WTC11 (cell line): ENCODE results near the gene HAND2. TPM values are rescaled to one million over a fixed set of nuclear protein-coding genes. Genes with fewer than 3 reads are reported as not detected.

Experiments used
- ATAC-seq: fragments of 200-7000 bp; cut with Tn5 transposase; 2 replicates; pipeline ENCODE4 v1.10.0; 2021; ENCODE audit warnings: mild to moderate bottlenecking, moderate library complexity
- CTCF ChIA-PET: fragments of 300-600 bp; sonication (Branson Sonifier 250); formaldehyde crosslinking; loops from one replicate; lab custom pipeline; 2021; ENCODE audit warnings: antibody characterized with exemption; lab: Charles Lee
- POLR2A ChIA-PET: fragments of 350-600 bp; sonication (Branson Sonifier 250); formaldehyde crosslinking; loops from one replicate; lab custom pipeline; 2021; ENCODE audit warnings: antibody characterized with exemption; lab: Charles Lee
- DNase-seq: peaks from one replicate; pipeline ENCODE4 v3.0.0; 2021; ENCODE audit warnings: low spot score
- H3K27ac Mint-ChIP-seq: 2 replicates; pipeline ENCODE4 v1.8.0; 2021; ENCODE audit warnings: mixed read lengths
- H3K27me3 Mint-ChIP-seq: 2 replicates; pipeline ENCODE4 v1.8.0; 2021; ENCODE audit warnings: low read depth, mild to moderate bottlenecking, moderate library complexity, mixed read lengths
- H3K36me3 Mint-ChIP-seq: 2 replicates; pipeline ENCODE4 v1.8.0; 2021; ENCODE audit warnings: mixed read lengths
- H3K4me1 Mint-ChIP-seq: 2 replicates; pipeline ENCODE4 v1.8.0; 2022; ENCODE audit warnings: mixed read lengths
- H3K4me3 Mint-ChIP-seq: 2 replicates; pipeline ENCODE4 v1.8.0; 2021; ENCODE audit warnings: mild to moderate bottlenecking, moderate library complexity, mixed read lengths
- H3K9me3 Mint-ChIP-seq: 2 replicates; pipeline ENCODE4 v1.8.0; 2021; ENCODE audit warnings: mixed read lengths
- AFF4 ChIP-seq: sonication (generic); formaldehyde crosslinking; IDR thresholded peaks from 2 replicates; pipeline ENCODE4 v1.8.1; 2023; ENCODE audit warnings: mild to moderate bottlenecking, missing genetic modification reagents, borderline replicate concordance
- CBFB ChIP-seq: sonication (generic); formaldehyde crosslinking; IDR thresholded peaks from 2 replicates; pipeline ENCODE4 v1.8.1; 2022; ENCODE audit warnings: mild to moderate bottlenecking, low read depth, missing genetic modification reagents
- CDX4 ChIP-seq: fragments of 250-450 bp; sonication (Bioruptor Pico); IDR thresholded peaks from 2 replicates; pipeline ENCODE4 v1.9.0; 2021; ENCODE audit warnings: moderate library complexity, mild to moderate bottlenecking, inconsistent platforms, borderline replicate concordance
- CTCF ChIP-seq: fragments of 200-600 bp; IDR thresholded peaks from 2 replicates; pipeline ENCODE4 v1.8.0; 2022; ENCODE audit warnings: antibody characterized with exemption
- E2F1 ChIP-seq: sonication (generic); formaldehyde crosslinking; IDR thresholded peaks from 2 replicates; pipeline ENCODE4 v1.8.0; 2022; ENCODE audit warnings: mild to moderate bottlenecking, missing genetic modification reagents
- ESRRA ChIP-seq: sonication (generic); formaldehyde crosslinking; IDR thresholded peaks from 2 replicates; pipeline ENCODE4 v1.8.1; 2022; ENCODE audit warnings: mild to moderate bottlenecking, missing genetic modification reagents, borderline replicate concordance
- HMGA2 ChIP-seq: fragments of 250-450 bp; sonication (Bioruptor Pico); IDR thresholded peaks from 2 replicates; pipeline ENCODE4 v1.4.0; 2021; ENCODE audit warnings: mild to moderate bottlenecking, moderate library complexity
- IRF1 ChIP-seq: sonication (generic); formaldehyde crosslinking; IDR thresholded peaks from 2 replicates; pipeline ENCODE4 v1.8.0; 2023; ENCODE audit warnings: missing genetic modification reagents
- MAX ChIP-seq: sonication (generic); formaldehyde crosslinking; IDR thresholded peaks from 2 replicates; pipeline ENCODE4 v1.8.0; 2022; ENCODE audit warnings: mild to moderate bottlenecking, missing genetic modification reagents
- ZNF138 ChIP-seq: sonication (generic); formaldehyde crosslinking; conservative IDR thresholded peaks from 2 replicates; pipeline ENCODE4 v1.8.1; 2022; ENCODE audit warnings: mild to moderate bottlenecking, moderate library complexity, missing genetic modification reagents
- ZNF232 ChIP-seq: sonication (generic); formaldehyde crosslinking; IDR thresholded peaks from 2 replicates; pipeline ENCODE4 v1.8.0; 2022; ENCODE audit warnings: mild to moderate bottlenecking, missing genetic modification reagents
- ZNF512 ChIP-seq: sonication (generic); formaldehyde crosslinking; IDR thresholded peaks from 2 replicates; pipeline ENCODE4 v1.8.1; 2022; ENCODE audit warnings: missing genetic modification reagents, borderline replicate concordance
- total RNA-seq: library from RNA; stranded (reverse); gene quantifications from 3 replicates; pipeline ENCODE4 v1.2.3, GENCODE V29; 2021
- TF ChIP-seq, protein P1 (sequence below): sonication (generic); formaldehyde crosslinking; conservative IDR thresholded peaks from 2 replicates; pipeline ENCODE4 v1.8.1; 2023; ENCODE audit warnings: mild to moderate bottlenecking, low read depth, missing genetic modification reagents, moderate library complexity
- TF ChIP-seq, protein P2 (sequence below): fragments of 250-450 bp; sonication (Bioruptor Pico); IDR thresholded peaks from 2 replicates; pipeline ENCODE4 v1.9.0; 2021; ENCODE audit warnings: mild to moderate bottlenecking, borderline replicate concordance

Gene HAND2
- total RNA-seq, 1 experiment from 2014 or later, result 0.13 TPM

GRCh38 chr4:173504181-173504503, 25.9 kb downstream of the HAND2 start (continued):
- TF ChIP-seq, protein P1, sequence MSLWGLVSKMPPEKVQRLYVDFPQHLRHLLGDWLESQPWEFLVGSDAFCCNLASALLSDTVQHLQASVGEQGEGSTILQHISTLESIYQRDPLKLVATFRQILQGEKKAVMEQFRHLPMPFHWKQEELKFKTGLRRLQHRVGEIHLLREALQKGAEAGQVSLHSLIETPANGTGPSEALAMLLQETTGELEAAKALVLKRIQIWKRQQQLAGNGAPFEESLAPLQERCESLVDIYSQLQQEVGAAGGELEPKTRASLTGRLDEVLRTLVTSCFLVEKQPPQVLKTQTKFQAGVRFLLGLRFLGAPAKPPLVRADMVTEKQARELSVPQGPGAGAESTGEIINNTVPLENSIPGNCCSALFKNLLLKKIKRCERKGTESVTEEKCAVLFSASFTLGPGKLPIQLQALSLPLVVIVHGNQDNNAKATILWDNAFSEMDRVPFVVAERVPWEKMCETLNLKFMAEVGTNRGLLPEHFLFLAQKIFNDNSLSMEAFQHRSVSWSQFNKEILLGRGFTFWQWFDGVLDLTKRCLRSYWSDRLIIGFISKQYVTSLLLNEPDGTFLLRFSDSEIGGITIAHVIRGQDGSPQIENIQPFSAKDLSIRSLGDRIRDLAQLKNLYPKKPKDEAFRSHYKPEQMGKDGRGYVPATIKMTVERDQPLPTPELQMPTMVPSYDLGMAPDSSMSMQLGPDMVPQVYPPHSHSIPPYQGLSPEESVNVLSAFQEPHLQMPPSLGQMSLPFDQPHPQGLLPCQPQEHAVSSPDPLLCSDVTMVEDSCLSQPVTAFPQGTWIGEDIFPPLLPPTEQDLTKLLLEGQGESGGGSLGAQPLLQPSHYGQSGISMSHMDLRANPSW, result no peak

DNA sequence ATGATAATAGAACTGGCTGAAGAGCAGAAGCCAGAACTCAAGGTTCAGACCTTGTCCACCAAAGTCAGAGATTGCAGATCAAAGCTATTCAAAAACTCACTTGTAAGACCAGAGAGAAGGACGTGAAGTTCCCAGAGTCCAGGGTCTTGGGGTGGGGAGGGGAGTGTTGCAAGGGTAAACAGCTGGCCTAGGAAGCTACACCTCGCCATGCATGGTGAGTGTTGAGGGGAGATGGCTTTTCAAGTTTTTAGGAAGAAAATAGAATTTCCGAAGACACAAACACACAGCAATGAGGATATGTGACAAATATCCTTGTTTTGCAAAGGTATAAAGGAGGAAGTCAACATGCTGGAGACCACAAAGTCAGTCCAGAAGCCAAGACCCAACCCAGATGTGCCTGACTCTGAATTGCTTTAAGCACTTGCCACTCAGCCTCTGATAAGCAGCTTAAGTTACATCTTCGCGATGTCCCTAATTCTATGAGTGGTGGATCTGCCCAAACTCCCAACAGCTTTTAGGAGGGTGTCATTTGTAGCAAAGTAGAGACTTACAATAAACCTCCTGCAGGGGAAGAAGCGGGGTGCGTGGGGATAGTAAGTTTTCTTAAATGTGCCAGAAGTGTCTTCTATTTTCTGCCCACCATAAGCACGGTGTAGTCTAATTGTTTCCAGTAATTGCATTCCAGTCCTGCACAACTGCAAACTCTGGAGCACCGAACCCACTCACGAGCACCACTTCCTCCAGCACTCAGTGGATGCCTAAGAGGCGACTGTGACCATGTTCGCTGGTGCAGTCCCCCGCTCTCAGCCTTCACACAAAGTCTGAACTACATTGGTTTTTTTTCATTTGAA, 26.5 kb downstream of the HAND2 start:
- DNase-seq, result no peak
- no peak for TF ChIP-seq AFF4 (CRISPR knock-in tag)
- TF ChIP-seq HMGA2 (CRISPR knock-in tag), result no peak
- no peak for TF ChIP-seq CTCF
- no peak for TF ChIP-seq ZNF512
- no peak for TF ChIP-seq IRF1 (CRISPR knock-in tag)
- no peak for TF ChIP-seq CDX4 (CRISPR knock-in tag)
- no peak for TF ChIP-seq E2F1
- TF ChIP-seq, protein P2, sequence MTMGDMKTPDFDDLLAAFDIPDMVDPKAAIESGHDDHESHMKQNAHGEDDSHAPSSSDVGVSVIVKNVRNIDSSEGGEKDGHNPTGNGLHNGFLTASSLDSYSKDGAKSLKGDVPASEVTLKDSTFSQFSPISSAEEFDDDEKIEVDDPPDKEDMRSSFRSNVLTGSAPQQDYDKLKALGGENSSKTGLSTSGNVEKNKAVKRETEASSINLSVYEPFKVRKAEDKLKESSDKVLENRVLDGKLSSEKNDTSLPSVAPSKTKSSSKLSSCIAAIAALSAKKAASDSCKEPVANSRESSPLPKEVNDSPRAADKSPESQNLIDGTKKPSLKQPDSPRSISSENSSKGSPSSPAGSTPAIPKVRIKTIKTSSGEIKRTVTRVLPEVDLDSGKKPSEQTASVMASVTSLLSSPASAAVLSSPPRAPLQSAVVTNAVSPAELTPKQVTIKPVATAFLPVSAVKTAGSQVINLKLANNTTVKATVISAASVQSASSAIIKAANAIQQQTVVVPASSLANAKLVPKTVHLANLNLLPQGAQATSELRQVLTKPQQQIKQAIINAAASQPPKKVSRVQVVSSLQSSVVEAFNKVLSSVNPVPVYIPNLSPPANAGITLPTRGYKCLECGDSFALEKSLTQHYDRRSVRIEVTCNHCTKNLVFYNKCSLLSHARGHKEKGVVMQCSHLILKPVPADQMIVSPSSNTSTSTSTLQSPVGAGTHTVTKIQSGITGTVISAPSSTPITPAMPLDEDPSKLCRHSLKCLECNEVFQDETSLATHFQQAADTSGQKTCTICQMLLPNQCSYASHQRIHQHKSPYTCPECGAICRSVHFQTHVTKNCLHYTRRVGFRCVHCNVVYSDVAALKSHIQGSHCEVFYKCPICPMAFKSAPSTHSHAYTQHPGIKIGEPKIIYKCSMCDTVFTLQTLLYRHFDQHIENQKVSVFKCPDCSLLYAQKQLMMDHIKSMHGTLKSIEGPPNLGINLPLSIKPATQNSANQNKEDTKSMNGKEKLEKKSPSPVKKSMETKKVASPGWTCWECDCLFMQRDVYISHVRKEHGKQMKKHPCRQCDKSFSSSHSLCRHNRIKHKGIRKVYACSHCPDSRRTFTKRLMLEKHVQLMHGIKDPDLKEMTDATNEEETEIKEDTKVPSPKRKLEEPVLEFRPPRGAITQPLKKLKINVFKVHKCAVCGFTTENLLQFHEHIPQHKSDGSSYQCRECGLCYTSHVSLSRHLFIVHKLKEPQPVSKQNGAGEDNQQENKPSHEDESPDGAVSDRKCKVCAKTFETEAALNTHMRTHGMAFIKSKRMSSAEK (CRISPR knock-in tag), result no peak
- TF ChIP-seq CBFB (CRISPR knock-in tag), result no peak
- TF ChIP-seq ZNF138 (CRISPR knock-in tag), result no peak
- TF ChIP-seq MAX, result no peak
- no peak for TF ChIP-seq ZNF232 (CRISPR knock-in tag)
- TF ChIP-seq ESRRA (CRISPR knock-in tag), result no peak

More for the DNA sequence above, 26.5 kb downstream of the HAND2 start:
- no peaks in the 10 kb centered on the region for H3K9me3 Mint-ChIP-seq
- ChIA-PET CTCF (interaction anchor here (1.1 to 2.2 kb wide), 3 partner anchors 9 to 297 kb away, joined by 3 to 11 read pairs (median 11); no protein-coding TSS in a partner anchor), POLR2A (no interaction called here)
- no peak for ATAC-seq
- H3K27ac Mint-ChIP-seq, result no peak overlapping the region
- no peak overlapping the region for H3K4me3 Mint-ChIP-seq
- H3K36me3 Mint-ChIP-seq, result no peaks in the 10 kb centered on the region
- H3K4me1 Mint-ChIP-seq, result peaks cover 58% of the 10 kb centered on the region
- H3K27me3 Mint-ChIP-seq, result peaks cover 100% of the 10 kb centered on the region
